Cardiac muscle cell (in vitro differentiated cells and primary cell): Measurements from ENCODE around the gene TMOD3. TPM values are rescaled to one million over a fixed set of nuclear protein-coding genes. Genes with fewer than 3 reads are reported as not detected.

ENCODE experiments used
- DNase-seq, 2 donors: peaks; one replicate each; pipeline versions ENCODE4 v3.0.0 to v3.0.0-alpha.2; 2010 to 2017; ENCODE audit warnings: low read depth in 1 of 2, low spot score in 1 of 2
- H3K27ac ChIP-seq: fragments of 200-600 bp; sonication (generic); 2 replicates; pipeline ENCODE4 v1.5.1; 2016
- H3K27me3 ChIP-seq: fragments of 200-600 bp; sonication (generic); 2 replicates; pipeline ENCODE4 v1.6.0; 2016; ENCODE audit warnings: control low read depth
- H3K36me3 ChIP-seq: fragments of 200-600 bp; sonication (generic); 2 replicates; pipeline ENCODE4 v1.5.1; 2016; ENCODE audit warnings: control low read depth
- H3K4me1 ChIP-seq: fragments of 200-600 bp; sonication (generic); 2 replicates; pipeline ENCODE4 v1.8.1; 2017; ENCODE audit warnings: low read depth, mild to moderate bottlenecking, mixed run types
- H3K4me3 ChIP-seq: fragments of 200-600 bp; sonication (generic); 2 replicates; pipeline ENCODE4 v1.5.1; 2016; ENCODE audit warnings: mild to moderate bottlenecking
- H3K9me3 ChIP-seq: fragments of 200-600 bp; sonication (generic); 2 replicates; pipeline ENCODE4 v1.5.1; 2017; ENCODE audit warnings: low read depth, mild to moderate bottlenecking, control low read depth
- polyA plus RNA-seq: library from polyadenylated mRNA; unstranded; fragments of >200 nt; fragmentation: Nextera tagmentation; extraction: Ambion mirVana; gene quantifications from 2 replicates; pipeline ENCODE4 v1.2.1, GENCODE V29; 2016
- total RNA-seq: library from RNA; depleted of rRNA; stranded (reverse); fragments of >200 nt; gene quantifications from 2 replicates; pipeline ENCODE4 v1.2.3, GENCODE V29; 2016
- TF ChIP-seq, protein P1 (sequence below): IDR thresholded peaks from 2 replicates; pipeline ENCODE4 v1.5.1; 2012; ENCODE audit warnings: low read depth, mild to moderate bottlenecking, low read length

Gene TMOD3
- total and polyA plus RNA-seq, 2 experiments from 2014 or later: 6.0 to 10.9 TPM

DNA sequence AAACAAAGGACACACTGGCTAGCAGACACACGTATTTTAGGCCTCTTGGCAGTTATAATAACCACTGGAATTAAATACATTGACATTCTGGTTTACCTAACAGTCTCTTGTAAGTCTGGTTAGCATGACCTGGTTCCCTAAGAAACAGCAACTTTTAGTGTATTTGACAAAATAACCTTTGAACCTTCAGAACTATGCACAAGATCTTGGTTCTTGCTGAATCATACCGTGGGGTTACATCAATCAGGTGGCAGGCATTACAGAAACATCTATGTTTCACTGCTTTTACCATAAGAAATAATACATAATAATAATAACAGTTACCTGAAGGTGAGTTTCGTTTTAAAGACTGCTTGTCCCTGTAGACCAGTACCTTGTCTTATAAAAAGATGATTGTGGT is 123.4 kb downstream of the TMOD3 start:
- H3K4me3 ChIP-seq: no peak overlapping the region
- H3K9me3 ChIP-seq: no peaks in the 10 kb centered on the region
- TF ChIP-seq, protein P1, sequence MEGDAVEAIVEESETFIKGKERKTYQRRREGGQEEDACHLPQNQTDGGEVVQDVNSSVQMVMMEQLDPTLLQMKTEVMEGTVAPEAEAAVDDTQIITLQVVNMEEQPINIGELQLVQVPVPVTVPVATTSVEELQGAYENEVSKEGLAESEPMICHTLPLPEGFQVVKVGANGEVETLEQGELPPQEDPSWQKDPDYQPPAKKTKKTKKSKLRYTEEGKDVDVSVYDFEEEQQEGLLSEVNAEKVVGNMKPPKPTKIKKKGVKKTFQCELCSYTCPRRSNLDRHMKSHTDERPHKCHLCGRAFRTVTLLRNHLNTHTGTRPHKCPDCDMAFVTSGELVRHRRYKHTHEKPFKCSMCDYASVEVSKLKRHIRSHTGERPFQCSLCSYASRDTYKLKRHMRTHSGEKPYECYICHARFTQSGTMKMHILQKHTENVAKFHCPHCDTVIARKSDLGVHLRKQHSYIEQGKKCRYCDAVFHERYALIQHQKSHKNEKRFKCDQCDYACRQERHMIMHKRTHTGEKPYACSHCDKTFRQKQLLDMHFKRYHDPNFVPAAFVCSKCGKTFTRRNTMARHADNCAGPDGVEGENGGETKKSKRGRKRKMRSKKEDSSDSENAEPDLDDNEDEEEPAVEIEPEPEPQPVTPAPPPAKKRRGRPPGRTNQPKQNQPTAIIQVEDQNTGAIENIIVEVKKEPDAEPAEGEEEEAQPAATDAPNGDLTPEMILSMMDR: no peak
- no peaks in the 10 kb centered on the region for H3K4me1 ChIP-seq
- peaks cover 56% of the 10 kb centered on the region for H3K36me3 ChIP-seq
- DNase-seq: no peak
- H3K27me3 ChIP-seq: no peaks in the 10 kb centered on the region
- no peak overlapping the region for H3K27ac ChIP-seq

DNA sequence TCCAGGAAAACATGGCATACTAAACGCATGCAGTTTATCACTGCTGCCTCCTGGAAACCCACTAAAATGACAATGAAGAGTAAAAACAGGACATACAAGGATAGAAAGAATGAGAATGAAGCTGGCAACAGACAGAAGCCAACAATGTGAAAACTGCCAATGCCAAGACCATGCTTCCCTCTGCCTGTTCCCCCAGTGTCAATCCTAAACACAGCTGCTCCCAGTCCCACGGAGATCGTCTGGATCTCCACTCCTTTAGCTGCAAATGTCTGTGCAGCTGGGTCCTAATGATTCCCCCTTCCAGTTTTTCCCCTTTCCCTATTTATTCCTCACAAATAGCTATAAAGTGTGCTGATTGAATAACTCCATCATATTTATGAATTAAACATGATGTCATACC is 126.1 kb downstream of the TMOD3 start:
- DNase-seq: no peak
- TF ChIP-seq, protein P1: no peak
- Histone ChIP-seq H3K27ac (no peak overlapping the region), H3K4me1 (no peaks in the 10 kb centered on the region), H3K4me3 (no peak overlapping the region), H3K36me3 (peaks cover 55% of the 10 kb centered on the region), H3K9me3 (no peaks in the 10 kb centered on the region), H3K27me3 (no peaks in the 10 kb centered on the region)

Other genes with a start within 250 kb of the TMOD3 start
- 20.3 and 34.0 TPM in 2 replicates for gene DMXL2, start 206.9 kb upstream of the TMOD3 start, total RNA-seq
- gene DMXL2, start 206.9 kb upstream of the TMOD3 start, polyA plus RNA-seq: 16.3 and 27.0 TPM in 2 replicates
- 0.14 TPM in 1 of 2 replicates, not detected in the other for gene SCG3, start 148.2 kb upstream of the TMOD3 start, total RNA-seq
- 0.30 TPM in 1 of 2 replicates, not detected in the other for gene SCG3, start 148.2 kb upstream of the TMOD3 start, polyA plus RNA-seq
- gene LYSMD2, start 92.0 kb upstream of the TMOD3 start, total RNA-seq: 1.5 and 1.9 TPM in 2 replicates
- 1.7 TPM in 2 replicates for gene LYSMD2, start 92.0 kb upstream of the TMOD3 start, polyA plus RNA-seq
- 2.7 and 2.8 TPM in 2 replicates for gene TMOD2, start 78.1 kb upstream of the TMOD3 start, total RNA-seq
- gene TMOD2, start 78.1 kb upstream of the TMOD3 start, polyA plus RNA-seq: 1.8 and 3.0 TPM in 2 replicates
- 16.9 and 19.1 TPM in 2 replicates for gene LEO1, start 142.1 kb downstream of the TMOD3 start, total RNA-seq
- 19.5 and 26.8 TPM in 2 replicates for gene LEO1, start 142.1 kb downstream of the TMOD3 start, polyA plus RNA-seq
- gene MAPK6, start 189.6 kb downstream of the TMOD3 start, total RNA-seq: 24.7 and 33.4 TPM in 2 replicates
- gene MAPK6, start 189.6 kb downstream of the TMOD3 start, polyA plus RNA-seq: 14.1 and 18.4 TPM in 2 replicates